DND-41 (cell line): ENCODE results near the gene ESAM.

Source experiments
- ATAC-seq: fragments of 200-7000 bp; cut with Tn5 transposase; 3 replicates; pipeline ENCODE4 v1.9.1; 2021; ENCODE audit warnings: low read depth; ENCODE audit not compliant: insufficient read depth
- DNase-seq: peaks from one replicate; pipeline ENCODE4 v3.0.0-alpha.2; 2020
- H2AFZ ChIP-seq: 2 replicates; pipeline ENCODE4 v1.6.0; 2012; ENCODE audit warnings: low read depth, low read length
- H3K27ac ChIP-seq: 2 replicates; pipeline ENCODE4 v1.5.1; 2012; ENCODE audit warnings: low read length, inconsistent platforms
- H3K27me3 ChIP-seq: fragments of 200-600 bp; sonication (generic); 2 replicates; pipeline ENCODE4 v1.6.0; 2012; ENCODE audit warnings: low read length, mild to moderate bottlenecking, inconsistent platforms; ENCODE audit not compliant: insufficient read depth, poor library complexity
- H3K36me3 ChIP-seq: 2 replicates; pipeline ENCODE4 v1.5.1; 2012; ENCODE audit warnings: low read length, inconsistent platforms; ENCODE audit not compliant: insufficient read depth
- H3K4me1 ChIP-seq: 2 replicates; pipeline ENCODE4 v1.5.1; 2012; ENCODE audit warnings: mild to moderate bottlenecking, low read length; ENCODE audit not compliant: insufficient read depth
- H3K4me2 ChIP-seq: 2 replicates; pipeline ENCODE4 v1.6.0; 2012; ENCODE audit warnings: mild to moderate bottlenecking, moderate library complexity, low read length, inconsistent platforms; ENCODE audit not compliant: insufficient read depth
- H3K4me3 ChIP-seq, 2 experiments: fragments of 200-600 bp in 1 of 2; shearing (Covaris generic) in 1 of 2; 2 replicates each; pipeline ENCODE4 v1.5.1; 2012 to 2016; ENCODE audit warnings: inconsistent platforms in 2 of 2, low read length in 2 of 2, mild to moderate bottlenecking in 2 of 2, low read depth in 1 of 2, moderate library complexity in 1 of 2
- H3K79me2 ChIP-seq: 2 replicates; pipeline ENCODE4 v1.6.0; 2012; ENCODE audit warnings: low read length, inconsistent platforms; ENCODE audit not compliant: insufficient read depth
- H3K9ac ChIP-seq: 2 replicates; pipeline ENCODE4 v1.6.0; 2012; ENCODE audit warnings: low read depth, mild to moderate bottlenecking, inconsistent platforms, low read length, moderate library complexity
- H3K9me3 ChIP-seq: 2 replicates; pipeline ENCODE4 v1.5.1; 2012; ENCODE audit warnings: low read length, moderate library complexity, mild to moderate bottlenecking, inconsistent platforms; ENCODE audit not compliant: insufficient read depth, severe bottlenecking
- H4K20me1 ChIP-seq: 2 replicates; pipeline ENCODE4 v1.6.0; 2012; ENCODE audit warnings: low read length; ENCODE audit not compliant: insufficient read depth
- EZH2 ChIP-seq: IDR thresholded peaks from 3 replicates; pipeline ENCODE4 v1.6.1; 2012; ENCODE audit warnings: borderline replicate concordance, low read depth, mild to moderate bottlenecking, moderate library complexity, low read length, inconsistent platforms; ENCODE audit not compliant: severe bottlenecking
- TF ChIP-seq, protein P1 (sequence below): IDR thresholded peaks from 2 replicates; pipeline ENCODE4 v1.5.1; 2012; ENCODE audit warnings: borderline replicate concordance, low read length, moderate library complexity, mild to moderate bottlenecking; ENCODE audit not compliant: poor library complexity, severe bottlenecking; ENCODE audit errors: extremely low read depth

The ESAM gene

DNA sequence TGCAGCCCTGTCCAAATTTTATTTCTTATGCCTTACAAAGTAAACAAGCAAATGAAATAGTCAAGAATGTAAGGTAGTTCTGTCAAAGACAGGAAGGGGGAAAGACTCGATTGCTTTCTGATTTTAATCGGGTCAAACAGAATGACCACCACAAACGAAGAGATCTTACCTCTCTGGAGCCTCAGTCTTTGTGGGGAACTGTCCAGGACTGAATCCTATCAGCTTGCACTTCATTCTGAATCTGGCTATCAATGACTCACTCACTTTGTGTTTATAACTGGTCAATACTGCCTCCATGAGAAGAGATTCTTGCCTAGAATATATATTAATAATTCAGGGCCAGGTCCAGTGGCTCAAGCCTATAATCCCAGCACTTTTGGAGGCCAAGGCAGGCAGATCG lies 20.9 kb upstream of the ESAM start:
- ATAC-seq, result no peak
- Histone ChIP-seq H3K4me2 (no peak overlapping the region), H3K9me3 (no peaks in the 10 kb centered on the region), H3K9ac (no peak overlapping the region), H4K20me1 (peaks cover 14% of the 10 kb centered on the region; the same call in 1 of the 2 replicates), H3K27ac (no peak overlapping the region), H3K36me3 (no peaks in the 10 kb centered on the region), H3K79me2 (peaks cover 5% of the 10 kb centered on the region; the same call in 1 of the 2 replicates), H3K27me3 (no peaks in the 10 kb centered on the region), H3K4me1 (no peaks in the 10 kb centered on the region), H2AFZ (no peak overlapping the region), H3K4me3 (no peak overlapping the region)
- TF ChIP-seq EZH2, result no peak
- TF ChIP-seq, protein P1, sequence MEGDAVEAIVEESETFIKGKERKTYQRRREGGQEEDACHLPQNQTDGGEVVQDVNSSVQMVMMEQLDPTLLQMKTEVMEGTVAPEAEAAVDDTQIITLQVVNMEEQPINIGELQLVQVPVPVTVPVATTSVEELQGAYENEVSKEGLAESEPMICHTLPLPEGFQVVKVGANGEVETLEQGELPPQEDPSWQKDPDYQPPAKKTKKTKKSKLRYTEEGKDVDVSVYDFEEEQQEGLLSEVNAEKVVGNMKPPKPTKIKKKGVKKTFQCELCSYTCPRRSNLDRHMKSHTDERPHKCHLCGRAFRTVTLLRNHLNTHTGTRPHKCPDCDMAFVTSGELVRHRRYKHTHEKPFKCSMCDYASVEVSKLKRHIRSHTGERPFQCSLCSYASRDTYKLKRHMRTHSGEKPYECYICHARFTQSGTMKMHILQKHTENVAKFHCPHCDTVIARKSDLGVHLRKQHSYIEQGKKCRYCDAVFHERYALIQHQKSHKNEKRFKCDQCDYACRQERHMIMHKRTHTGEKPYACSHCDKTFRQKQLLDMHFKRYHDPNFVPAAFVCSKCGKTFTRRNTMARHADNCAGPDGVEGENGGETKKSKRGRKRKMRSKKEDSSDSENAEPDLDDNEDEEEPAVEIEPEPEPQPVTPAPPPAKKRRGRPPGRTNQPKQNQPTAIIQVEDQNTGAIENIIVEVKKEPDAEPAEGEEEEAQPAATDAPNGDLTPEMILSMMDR, result no peak
- no peak for DNase-seq

DNA sequence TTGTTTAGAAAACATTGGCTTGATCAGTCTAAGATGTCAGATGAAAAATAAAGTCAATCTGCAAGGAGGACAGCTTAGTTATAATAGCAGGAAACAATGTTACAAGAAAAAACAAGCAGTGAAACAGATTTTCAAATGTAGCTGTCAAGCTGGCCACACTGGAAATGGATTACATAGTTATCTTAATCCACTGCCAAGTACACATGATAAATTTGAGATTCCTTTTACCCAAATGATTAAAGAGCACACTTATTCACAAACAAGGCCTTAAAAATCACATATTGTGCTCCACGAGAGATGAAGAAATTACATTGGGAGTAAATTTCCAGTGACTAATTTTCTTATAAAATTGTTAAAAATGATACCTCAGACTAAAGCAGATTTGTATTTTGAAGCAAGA lies 17.5 kb upstream of the ESAM start:
- TF ChIP-seq EZH2, result no peak
- TF ChIP-seq, protein P1, result no peak

DNA sequence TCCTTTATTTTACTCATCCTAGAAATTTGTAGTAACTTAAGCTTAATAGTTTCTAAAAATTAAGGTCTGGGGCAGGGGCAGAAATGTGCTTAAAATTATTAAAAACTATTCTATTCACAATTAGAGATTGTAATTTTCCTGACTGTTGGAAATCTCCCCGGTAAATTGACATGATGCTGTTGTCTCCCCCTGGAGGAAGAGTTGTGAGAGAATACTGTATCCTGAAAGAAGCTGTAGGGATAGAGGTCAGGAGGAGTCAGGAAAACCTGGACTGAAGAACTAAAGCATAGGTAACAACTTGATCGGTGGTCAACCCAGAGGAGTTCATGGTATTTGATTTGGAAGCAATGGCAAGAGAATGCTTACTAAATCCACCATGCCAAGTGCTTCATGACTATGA lies 16.2 kb upstream of the ESAM start:
- H3K9me3 ChIP-seq, result no peaks in the 10 kb centered on the region
- no peaks in the 10 kb centered on the region for H3K4me1 ChIP-seq
- no peak overlapping the region for H3K27ac ChIP-seq
- H3K36me3 ChIP-seq, result no peaks in the 10 kb centered on the region; the same call in 1 of the 2 replicates
- no peak overlapping the region for H3K4me3 ChIP-seq
- no peak for TF ChIP-seq EZH2
- TF ChIP-seq, protein P1, result no peak
- ATAC-seq, result no peak
- H3K27me3 ChIP-seq, result no peaks in the 10 kb centered on the region
- no peak for DNase-seq
- H2AFZ ChIP-seq, result no peak overlapping the region
- H4K20me1 ChIP-seq, result no peaks in the 10 kb centered on the region
- no peak overlapping the region for H3K9ac ChIP-seq
- no peak overlapping the region for H3K4me2 ChIP-seq
- H3K79me2 ChIP-seq, result no peaks in the 10 kb centered on the region

More for the DNA sequence above, 17.5 kb upstream of the ESAM start:
- DNase-seq (no peak), ATAC-seq (no peak)
- H3K36me3 ChIP-seq, result no peaks in the 10 kb centered on the region
- H3K4me1 ChIP-seq, result no peaks in the 10 kb centered on the region
- H3K9me3 ChIP-seq, result no peaks in the 10 kb centered on the region
- H3K79me2 ChIP-seq, result no peaks in the 10 kb centered on the region
- H3K9ac ChIP-seq, result no peak overlapping the region
- H3K27ac ChIP-seq, result no peak overlapping the region
- no peak overlapping the region for H2AFZ ChIP-seq
- no peak overlapping the region for H3K4me2 ChIP-seq
- no peak overlapping the region for H3K4me3 ChIP-seq
- no peaks in the 10 kb centered on the region for H4K20me1 ChIP-seq
- H3K27me3 ChIP-seq, result no peaks in the 10 kb centered on the region
